Astrocyte of the cerebellum (primary cell): Measurements from ENCODE around the gene GMNN.

Experiments
- DNase-seq: peaks from one replicate; pipeline ENCODE4 v3.0.0-alpha.2; 2011; ENCODE audit warnings: low read depth
- H3K4me3 ChIP-seq: 2 replicates; pipeline ENCODE4 v1.5.1; 2011; ENCODE audit warnings: mild to moderate bottlenecking, low read depth, low read length, moderate library complexity
- CTCF ChIP-seq: IDR thresholded peaks from 2 replicates; pipeline ENCODE4 v1.5.1; 2012; ENCODE audit warnings: low read length, low read depth, moderate library complexity, mild to moderate bottlenecking; ENCODE audit errors: missing control alignments
- in situ Hi-C: cut with HindIII; loops from 2 replicates; pipeline ENCODE4 v1.10.0; 2017; ENCODE audit warnings: low sequenced_read_pairs

Gene GMNN

DNA sequence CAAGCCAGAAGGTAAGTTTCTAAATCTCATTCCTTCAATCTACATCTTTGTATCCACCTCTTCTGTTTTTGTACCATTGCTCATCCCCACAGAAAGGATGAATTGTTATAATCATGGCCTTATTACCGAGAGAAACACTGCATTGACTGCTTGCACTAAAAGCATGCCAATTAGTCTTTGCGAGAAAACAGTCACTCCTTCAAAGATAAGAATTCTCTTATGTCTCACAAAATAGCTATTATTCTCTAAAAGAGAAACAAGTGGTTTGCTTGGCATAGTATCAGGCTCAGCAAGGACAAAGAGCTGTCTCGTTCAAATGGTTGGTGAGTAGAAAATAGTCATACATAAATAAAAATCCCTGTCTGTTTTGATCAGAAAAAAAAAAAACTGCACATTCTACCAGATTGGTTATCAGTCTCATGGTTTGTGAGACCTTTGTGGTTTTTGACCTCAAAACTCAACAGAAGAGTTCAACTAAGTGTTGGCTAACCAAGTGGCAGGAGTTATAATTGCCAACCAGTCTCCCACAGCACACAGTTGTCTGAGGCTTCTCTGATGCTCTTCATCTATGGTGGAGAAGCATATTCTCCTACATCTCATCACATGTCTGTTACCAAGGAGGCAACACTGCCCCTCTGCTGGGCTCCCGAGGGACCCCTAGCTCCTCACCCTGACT, 59.1 kb downstream of the GMNN start:
- TF ChIP-seq CTCF, result no peak
- H3K4me3 ChIP-seq, result no peak overlapping the region
- DNase-seq, result no peak
- in situ Hi-C loops, result no loop called here
